Activated naive CD4-positive, alpha-beta T cell (primary cell): ENCODE data around the gene INTS7.
A peak's percentile ranks its signal among the peaks of the same experiment; 100 is the strongest.
"Not testable (repeated sequence)": the region's sequence is repeated elsewhere in the genome, so short reads cannot be mapped to it uniquely, and the experiment has no call there.

Experiments used
- DNase-seq, 4 experiments: peaks; one replicate each; lab custom pipeline; 2025; lab: John Stamatoyannopoulos, UW

INTS7 gene

GRCh38 chr1:212035835-212036605 is 663 bp upstream of the INTS7 start:
- no peak for DNase-seq

- no peak for DNase-seq
Measured at GRCh38 chr1:212034516-212035122, 738 bp downstream of the INTS7 start.

- no peak for DNase-seq
Measured at GRCh38 chr1:212030936-212031528, 4.3 kb downstream of the INTS7 start.

- DNase-seq = not testable (repeated sequence)
Measured at GRCh38 chr1:212027727-212028126, 7.6 kb downstream of the INTS7 start.

GRCh38 chr1:212024469-212025149 is 10.7 kb downstream of the INTS7 start:
- no peak for DNase-seq

- DNase-seq = not testable (repeated sequence)
Measured at GRCh38 chr1:212022908-212023307, 12.4 kb downstream of the INTS7 start.

GRCh38 chr1:212021563-212021962 is 13.8 kb downstream of the INTS7 start:
- no peak for DNase-seq

GRCh38 chr1:212020975-212021374 is 14.4 kb downstream of the INTS7 start:
- no peak for DNase-seq

GRCh38 chr1:212013672-212014071 is 21.7 kb downstream of the INTS7 start:
- no peak for DNase-seq

- peak in 3 of 4 experiments; percentile 11 to 33 (median 11) for DNase-seq
Measured at GRCh38 chr1:212012034-212012740, 23.2 kb downstream of the INTS7 start.

GRCh38 chr1:212010004-212010403 is 25.4 kb downstream of the INTS7 start:
- no peak for DNase-seq

- no peak for DNase-seq
Measured at GRCh38 chr1:212009561-212009960, 25.8 kb downstream of the INTS7 start.

- no peak for DNase-seq
Measured at GRCh38 chr1:212007886-212008285, 27.5 kb downstream of the INTS7 start.

- DNase-seq = no peak
Measured at GRCh38 chr1:212007178-212007577, 28.2 kb downstream of the INTS7 start.

- no peak for DNase-seq
Measured at GRCh38 chr1:212004895-212005608, 30.3 kb downstream of the INTS7 start.

GRCh38 chr1:212002536-212002935 is 32.8 kb downstream of the INTS7 start:
- no peak for DNase-seq

- DNase-seq = not testable (repeated sequence)
Measured at GRCh38 chr1:211997426-211997825, 37.9 kb downstream of the INTS7 start.

- DNase-seq = no peak
Measured at GRCh38 chr1:211991695-211992094, 43.7 kb downstream of the INTS7 start.

GRCh38 chr1:211986628-211987254 is 48.6 kb downstream of the INTS7 start:
- DNase-seq = no peak

- DNase-seq = no peak
Measured at GRCh38 chr1:211985556-211986264, 49.6 kb downstream of the INTS7 start.
